Suprapubic skin (tissue), 3 donors: ENCODE data around the gene BECN2.

Source experiments
- POLR2A ChIP-seq, 2 donors: fragments of 450-650 bp; IDR thresholded peaks; one replicate each; pipeline ENCODE4 v1.6.1; 2017; ENCODE audit warnings: antibody characterized with exemption in 2 of 2, mild to moderate bottlenecking in 2 of 2, moderate library complexity in 2 of 2
- TF ChIP-seq, protein P1 (sequence below), 2 donors: fragments of 200-600 bp in 1 of 2; fragments of 450-650 bp in 1 of 2; sonication (generic) in 1 of 2; IDR thresholded peaks; one replicate each; pipeline ENCODE4 v1.5.1; 2016 to 2019; ENCODE audit warnings: antibody characterized with exemption in 2 of 2, mild to moderate bottlenecking in 1 of 2, moderate library complexity in 1 of 2

- TF ChIP-seq POLR2A (IDR thresholded peaks at IDR 0.05), result no peak
- TF ChIP-seq, protein P1, sequence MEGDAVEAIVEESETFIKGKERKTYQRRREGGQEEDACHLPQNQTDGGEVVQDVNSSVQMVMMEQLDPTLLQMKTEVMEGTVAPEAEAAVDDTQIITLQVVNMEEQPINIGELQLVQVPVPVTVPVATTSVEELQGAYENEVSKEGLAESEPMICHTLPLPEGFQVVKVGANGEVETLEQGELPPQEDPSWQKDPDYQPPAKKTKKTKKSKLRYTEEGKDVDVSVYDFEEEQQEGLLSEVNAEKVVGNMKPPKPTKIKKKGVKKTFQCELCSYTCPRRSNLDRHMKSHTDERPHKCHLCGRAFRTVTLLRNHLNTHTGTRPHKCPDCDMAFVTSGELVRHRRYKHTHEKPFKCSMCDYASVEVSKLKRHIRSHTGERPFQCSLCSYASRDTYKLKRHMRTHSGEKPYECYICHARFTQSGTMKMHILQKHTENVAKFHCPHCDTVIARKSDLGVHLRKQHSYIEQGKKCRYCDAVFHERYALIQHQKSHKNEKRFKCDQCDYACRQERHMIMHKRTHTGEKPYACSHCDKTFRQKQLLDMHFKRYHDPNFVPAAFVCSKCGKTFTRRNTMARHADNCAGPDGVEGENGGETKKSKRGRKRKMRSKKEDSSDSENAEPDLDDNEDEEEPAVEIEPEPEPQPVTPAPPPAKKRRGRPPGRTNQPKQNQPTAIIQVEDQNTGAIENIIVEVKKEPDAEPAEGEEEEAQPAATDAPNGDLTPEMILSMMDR (IDR thresholded peaks at IDR 0.05), result no peak
These were observed 15.3 kb downstream of the BECN2 start for GRCh38 chr1:241972703-241973369.
